ENCODE data around the gene SPATA17.
"Not testable (repeated sequence)": the region's sequence is repeated elsewhere in the genome, so short reads cannot be mapped to it uniquely, and the experiment has no call there.

Gene SPATA17

DNA sequence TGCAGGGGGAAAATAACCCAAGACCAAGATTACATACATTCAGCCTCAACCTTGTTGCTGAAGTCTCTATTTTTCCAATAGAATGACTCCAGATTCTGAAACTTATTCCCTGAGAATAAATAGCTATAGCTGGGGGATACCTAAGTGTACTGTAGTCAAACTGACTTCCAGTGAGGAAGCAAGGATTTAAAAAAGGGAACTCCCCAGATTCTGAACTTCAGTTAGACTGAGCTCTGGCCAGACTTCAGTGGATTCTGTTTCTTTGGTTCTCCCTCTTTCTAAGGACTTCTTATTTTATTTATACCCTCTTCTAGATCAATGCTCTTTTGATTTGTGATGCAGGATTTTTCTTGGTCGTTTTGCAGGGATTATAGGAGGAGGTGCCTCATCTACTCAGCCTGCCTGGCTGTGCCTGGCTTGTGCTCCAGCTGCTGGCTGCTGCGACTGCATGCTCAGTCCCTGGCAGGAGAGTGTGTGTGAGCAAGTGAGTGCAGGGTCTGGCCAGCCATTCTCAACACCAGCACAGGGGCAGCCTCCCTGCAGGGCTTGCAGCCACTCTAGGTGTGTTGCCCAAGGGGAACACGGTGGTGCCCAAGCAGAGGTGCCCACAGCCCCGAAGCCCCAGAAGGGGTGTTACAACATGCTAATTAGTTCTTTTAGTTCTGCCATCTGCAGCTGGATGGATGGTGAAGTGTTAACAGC, 43.0 kb downstream of the SPATA17 start:
- DNase-seq (ENCODE audit: low read depth in 2 of 2): no peak

DNA sequence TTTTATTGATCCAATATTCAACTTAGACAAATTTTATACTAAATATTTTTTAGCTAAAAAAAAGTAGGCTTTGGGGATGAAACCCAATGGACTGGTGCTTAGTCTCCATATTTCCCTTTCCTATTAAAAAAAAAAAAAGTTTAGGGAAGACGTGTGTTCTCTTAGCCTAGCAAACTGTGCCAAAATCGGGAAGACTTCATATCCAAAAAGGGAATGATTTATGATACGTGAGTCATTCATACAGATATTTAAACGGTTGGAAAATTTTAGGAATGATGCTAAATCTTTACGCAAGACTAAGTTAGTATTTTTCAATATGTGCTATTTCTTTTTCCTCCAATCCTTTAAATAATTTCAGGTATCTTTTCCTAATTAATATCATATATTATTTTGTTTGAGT, 50.7 kb downstream of the SPATA17 start:
- DNase-seq (ENCODE audit: low read depth in 2 of 2): no peak

DNA sequence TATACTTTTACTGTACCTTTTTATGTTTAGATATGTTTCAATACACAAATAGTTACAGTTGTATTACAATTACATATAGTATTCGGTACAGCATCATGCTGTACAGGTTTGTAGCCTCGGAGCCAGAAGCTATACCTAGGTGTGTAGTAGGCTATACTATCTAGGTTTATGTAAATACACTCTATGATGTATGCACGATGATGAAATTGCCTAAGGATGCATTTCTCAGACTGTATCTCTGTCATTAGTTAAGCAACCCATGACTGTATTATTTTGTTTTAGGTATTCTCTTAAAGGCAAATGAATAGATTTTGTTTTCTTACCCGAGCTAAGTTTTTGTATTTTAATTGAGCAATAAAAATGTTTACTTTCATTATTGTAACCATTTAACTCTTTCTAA, 56.4 kb downstream of the SPATA17 start:
- DNase-seq (ENCODE audit: low read depth in 2 of 2): no peak

DNA sequence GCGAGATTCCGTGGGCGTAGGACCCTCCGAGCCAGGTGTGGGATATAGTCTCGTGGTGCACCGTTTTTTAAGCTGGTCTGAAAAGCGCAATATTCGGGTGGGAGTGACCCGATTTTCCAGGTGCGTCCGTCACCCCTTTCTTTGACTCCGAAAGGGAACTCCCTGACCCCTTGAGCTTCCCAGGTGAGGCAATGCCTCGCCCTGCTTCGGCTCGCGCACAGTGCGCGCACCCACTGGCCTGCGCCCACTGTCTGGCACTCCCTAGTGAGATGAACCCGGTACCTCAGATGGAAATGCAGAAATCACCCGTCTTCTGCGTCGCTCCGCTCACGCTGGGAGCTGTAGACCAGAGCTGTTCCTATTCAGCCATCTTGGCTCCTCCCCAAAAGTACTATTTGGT, 65.0 kb downstream of the SPATA17 start:
- DNase-seq (ENCODE audit: low read depth in 2 of 2): not testable (repeated sequence)

DNA sequence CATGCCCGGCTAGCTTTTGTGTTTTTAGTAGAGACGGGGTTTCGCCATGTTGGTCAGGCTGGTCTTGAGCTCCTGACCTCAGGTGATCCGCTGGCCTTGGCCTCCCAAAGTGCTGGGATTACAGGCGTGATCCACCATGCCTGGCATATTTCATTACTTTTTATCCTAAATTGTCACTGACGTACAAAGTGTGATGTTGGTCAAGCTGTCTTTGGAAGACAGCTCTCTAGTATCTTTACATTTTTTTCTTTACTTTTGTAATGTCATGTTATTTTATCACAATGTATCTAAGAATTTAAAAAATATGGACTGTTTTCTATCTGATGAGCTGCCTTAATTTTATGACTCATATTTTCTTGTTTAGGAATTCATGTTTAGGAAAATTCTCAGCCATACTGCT, 72.2 kb downstream of the SPATA17 start:
- DNase-seq (ENCODE audit: low read depth in 2 of 2): no peak

DNA sequence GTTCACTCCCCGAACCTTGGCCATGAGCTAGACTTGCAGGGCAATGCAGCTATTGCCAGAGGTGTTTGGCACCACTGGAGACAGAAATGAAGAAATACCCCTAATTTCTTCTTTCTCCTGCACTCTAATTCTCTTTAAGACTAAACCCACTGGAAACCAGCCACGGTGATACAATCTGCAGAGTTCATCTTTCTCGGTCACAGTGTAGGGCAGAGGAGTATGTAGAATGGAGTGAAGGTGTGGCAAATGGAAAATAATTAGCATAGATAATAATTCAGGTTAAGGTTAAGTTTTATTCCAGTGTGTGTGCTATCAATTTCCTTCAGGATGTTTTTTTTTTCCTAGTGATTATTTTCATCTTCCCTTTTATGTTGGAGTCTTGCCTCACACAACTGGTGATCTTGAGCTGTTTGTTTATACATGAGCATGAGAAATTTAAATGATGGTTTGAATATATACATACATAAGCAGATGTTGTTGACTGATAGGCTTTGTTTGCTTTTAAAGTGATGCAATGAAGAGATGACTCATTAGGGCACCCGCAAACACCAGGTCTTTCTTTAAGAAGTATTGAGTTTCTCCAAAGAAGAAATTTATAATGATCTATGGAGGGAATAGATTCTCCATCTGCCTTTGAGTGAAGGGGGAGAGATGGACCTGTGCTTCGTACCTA, 81.9 kb downstream of the SPATA17 start:
- no peak for DNase-seq (ENCODE audit: low read depth in 2 of 2)

DNA sequence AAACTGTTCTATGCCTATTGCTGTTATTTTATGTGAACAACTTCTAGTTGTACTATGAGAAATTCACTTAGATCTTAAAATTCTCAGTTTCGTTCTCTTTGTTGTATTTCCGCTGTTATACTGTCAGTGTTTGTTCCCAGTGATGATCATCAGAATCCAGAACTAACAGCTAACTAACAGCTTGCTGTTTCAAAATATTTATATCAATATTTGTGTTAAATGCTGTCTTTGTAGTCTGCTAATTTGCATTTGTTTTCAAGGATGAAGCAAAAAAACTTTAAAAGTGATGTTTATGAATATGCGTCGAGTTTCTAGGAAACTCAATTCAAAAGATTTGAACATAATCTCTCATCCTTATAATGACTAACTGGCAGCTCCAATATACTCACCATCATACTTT, 84.5 kb downstream of the SPATA17 start:
- DNase-seq (ENCODE audit: low read depth in 2 of 2): no peak

DNA sequence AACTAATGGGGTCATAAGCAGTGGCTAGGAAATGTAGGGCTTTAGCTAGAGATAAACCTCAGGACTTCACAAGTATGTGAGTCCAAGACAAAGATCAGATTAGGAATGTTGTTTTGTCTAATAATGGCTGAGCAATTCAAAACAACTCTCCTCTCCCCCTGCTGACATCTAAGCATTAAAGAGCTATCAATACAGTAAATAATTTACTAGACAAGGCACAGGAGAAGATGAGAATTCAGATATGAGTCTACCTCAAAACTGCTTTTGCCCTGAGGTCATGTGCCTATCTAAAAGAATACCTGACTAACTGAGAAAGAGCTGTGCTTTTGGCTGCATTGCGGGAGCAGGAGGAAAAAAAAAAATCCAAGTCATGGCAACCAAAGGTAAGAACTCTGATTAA, 86.8 kb downstream of the SPATA17 start:
- no peak for DNase-seq (ENCODE audit: low read depth in 2 of 2)

DNA sequence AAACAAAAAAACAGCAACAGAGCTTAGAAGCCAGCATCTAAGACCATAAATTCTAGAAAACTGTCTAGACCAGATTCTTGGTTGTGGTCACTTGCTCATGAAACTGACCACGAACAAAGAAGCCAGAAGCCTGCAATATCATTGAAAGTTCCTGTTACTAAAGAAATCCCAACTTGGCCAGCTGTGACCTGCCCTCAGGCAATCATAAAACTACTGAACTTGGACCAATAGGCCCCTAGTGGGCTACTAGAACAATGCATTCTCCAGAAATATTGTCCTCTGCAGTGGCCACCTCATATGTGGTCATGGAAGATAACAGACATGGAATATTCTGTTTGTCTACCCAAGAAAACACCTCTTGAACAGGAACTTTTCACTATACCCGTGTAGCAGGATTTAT, 87.7 kb downstream of the SPATA17 start:
- no peak for DNase-seq (ENCODE audit: low read depth in 2 of 2)

DNA sequence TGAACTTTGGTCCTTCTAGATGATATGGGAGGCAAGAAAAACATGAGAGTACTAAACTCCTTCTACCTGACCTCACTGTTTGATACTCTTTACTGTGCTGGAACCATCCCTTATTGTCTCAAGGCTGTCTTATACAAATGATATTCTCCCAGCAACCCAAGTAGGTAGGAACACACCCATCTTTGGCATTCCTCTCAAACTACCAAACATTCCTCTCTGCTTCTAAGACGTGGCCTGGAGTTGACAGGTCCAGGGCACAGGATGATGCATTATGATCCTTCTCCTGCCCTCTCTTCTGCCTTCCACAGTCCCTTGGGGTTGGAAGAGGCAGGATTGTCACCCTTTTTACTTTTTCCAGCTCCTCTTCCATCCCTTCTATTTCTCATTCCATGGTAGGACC, 90.5 kb downstream of the SPATA17 start:
- DNase-seq (ENCODE audit: low read depth in 2 of 2): no peak

DNA sequence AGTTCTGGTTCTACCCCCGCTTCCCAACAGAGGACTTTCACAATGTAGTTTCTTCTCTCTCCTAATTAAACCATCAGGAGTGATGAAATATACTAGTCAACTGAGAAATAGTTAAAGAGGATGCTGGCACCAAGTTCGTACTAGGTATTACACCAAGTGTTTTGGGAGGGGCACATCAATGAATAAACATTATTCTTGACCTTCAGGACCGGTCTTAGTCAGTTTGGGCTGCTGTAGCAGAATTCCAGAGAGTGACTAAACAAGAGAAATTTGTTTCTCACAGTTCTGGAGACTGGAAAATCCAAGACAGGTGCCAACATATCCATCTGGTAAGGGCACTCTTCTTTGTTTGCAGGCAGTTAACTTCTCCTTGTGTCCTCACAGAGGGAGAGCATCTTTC, 103.8 kb downstream of the SPATA17 start:
- DNase-seq (ENCODE audit: low read depth in 2 of 2): no peak

DNA sequence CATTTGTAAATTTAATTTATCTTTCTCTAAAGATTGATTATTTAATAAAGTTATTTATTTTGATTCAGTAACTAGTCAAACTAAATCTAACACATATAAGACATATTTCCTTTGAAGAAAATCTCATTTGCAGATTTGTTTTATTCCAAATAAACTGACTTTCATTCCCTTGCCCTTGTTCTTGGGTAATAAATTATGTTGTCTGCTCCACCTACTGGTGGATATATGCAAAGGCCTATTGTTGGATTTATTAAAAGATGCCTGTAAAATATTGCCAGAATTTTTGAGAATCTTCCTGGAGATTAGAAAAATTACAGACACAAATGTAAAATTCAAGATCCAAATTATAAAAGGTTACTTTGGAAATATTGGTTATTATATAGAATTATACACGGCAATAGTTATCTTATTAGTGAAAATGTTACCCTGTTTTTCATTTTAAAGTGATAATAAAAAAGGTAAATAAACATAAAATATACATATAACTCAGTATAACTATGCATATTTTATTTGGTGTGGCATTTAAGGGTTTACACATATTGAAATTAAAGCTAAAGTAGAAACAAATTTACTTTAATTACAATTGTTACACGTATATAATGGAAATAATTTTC, 116.1 kb downstream of the SPATA17 start:
- no peak for DNase-seq (ENCODE audit: low read depth in 2 of 2)

DNA sequence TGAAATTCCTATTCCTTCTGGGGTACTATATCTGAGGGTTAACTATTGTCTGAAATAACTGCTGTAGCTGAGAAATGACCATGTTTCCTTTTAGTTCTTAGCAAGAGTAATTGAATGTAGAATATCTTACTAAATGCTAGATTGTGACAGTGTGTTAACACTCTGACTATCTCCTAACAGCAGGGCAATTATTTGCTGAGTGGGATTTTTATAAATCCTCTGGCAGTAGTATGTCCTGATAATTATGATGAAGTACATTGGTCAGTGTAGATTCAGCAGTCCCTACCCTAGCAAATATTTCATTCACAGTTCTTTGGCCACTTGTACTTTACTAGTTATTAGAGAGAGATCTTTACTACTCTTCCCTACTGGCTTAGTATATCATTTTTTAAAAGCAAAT, 138.6 kb downstream of the SPATA17 start:
- DNase-seq (ENCODE audit: low read depth in 2 of 2): no peak

DNA sequence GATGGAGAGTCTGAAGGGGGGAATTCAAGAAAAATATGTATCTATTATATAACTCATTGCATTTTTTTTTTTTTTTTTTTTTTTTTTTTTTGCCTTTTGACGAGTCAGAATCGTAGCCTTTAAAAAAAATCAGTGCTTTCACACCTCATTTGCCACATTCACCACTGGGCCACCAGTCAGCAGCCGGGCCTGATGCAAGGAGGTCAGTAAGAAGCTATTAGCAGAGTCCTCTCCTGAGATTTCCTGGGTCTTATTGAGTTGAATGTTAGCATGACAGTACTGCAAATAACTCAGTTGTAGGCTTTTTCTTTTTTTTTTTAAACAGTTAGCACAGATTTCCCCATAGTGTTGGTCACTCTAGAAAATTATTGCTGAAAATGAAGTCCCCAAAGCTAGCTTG, 139.8 kb downstream of the SPATA17 start:
- no peak for DNase-seq (ENCODE audit: low read depth in 2 of 2)

DNA sequence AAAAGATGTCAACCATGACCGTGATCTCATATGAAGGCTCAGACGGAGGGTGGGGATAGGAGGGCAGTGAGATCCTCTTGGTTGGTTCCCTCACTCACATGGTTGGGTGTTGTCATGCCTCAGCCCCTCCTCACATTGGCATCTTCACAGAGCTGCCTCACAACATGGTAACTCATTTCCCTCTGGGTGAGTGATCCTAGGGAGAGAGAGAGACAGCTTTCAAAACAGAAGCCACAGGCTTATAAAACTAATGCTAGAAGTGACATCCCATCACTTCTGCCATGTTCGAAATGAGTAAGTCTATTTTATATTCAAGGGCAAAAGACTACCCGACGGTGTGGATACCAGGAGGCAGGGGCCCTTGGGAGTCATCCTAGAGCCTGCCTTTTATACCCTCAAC, 145.5 kb downstream of the SPATA17 start:
- no peak for DNase-seq (ENCODE audit: low read depth in 2 of 2)

DNA sequence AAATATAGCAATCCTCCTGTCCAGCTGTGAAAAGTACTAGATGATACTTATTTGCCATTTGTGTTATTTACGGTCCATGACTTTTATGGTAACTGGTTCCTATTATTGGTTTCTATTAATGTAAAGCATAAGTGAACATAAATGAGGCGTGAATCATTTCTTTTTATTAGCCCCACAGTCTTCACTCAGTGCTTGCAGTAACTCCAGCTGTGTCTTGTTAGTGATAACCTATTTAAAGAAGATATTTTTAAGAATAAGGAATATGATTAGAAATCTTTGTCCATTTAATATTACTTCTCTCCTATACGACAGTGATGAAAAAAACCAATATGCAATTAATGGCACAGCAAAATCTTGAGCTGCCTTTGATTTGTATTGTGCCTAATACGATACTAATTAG, 149.9 kb downstream of the SPATA17 start:
- DNase-seq (ENCODE audit: low read depth in 2 of 2): no peak

DNA sequence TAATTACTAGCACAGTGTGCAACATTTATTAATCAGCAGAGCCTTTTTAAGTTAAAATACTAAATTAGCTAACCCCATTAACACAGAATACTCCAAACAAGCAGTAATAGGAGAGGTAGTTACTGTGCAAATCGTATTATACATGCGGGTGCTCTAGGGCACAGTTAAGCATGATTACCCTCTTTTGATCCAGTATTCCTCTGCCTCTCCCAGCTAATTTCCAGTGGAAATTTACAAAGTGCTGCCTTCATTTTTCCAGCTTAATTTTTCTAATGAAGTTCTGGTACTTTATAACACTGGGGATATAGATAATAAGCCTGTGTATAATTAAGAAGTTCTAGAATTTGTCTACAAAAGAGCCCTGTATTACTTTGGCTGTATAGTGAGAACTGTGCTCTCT, 159.9 kb downstream of the SPATA17 start:
- DNase-seq (ENCODE audit: low read depth in 2 of 2): no peak

DNA sequence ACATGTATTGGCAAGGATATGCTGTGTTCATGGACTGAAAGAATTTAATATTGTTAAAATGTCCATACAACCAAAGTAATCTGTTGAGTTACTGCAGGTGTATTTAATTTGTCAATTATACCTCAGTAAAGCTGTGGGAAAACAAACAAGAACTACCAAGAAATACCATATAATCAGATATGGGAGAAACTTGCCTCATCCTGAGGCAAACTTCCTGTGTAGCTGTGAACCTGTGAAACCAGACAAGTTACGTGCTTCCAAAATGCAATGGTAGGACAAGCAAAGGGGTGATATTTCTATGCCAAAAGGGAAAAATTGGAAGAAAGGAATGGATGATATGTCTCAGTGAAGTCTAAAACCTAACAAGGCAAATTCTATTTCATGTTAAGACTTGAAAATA, 174.6 kb downstream of the SPATA17 start:
- no peak for DNase-seq (ENCODE audit: low read depth in 2 of 2)

DNA sequence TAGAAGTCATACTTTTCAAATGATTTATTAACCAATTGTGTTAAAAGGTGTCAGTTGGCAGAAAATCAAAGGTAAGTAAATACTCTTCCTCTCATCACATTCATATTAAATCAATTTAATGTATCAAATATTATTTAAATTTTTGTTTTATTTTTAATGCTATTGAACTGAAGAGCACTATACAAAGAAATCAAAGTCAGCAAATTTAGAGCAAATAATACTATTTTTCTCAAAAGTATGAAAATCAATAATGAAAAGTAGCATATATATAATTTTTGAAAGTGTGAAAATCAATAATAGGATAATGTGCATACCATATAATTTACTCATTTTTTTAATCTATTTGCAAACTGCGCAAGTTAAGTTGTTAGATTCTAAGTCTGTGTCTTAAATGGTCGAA, 181.0 kb downstream of the SPATA17 start:
- no peak for DNase-seq (ENCODE audit: low read depth in 2 of 2)

DNA sequence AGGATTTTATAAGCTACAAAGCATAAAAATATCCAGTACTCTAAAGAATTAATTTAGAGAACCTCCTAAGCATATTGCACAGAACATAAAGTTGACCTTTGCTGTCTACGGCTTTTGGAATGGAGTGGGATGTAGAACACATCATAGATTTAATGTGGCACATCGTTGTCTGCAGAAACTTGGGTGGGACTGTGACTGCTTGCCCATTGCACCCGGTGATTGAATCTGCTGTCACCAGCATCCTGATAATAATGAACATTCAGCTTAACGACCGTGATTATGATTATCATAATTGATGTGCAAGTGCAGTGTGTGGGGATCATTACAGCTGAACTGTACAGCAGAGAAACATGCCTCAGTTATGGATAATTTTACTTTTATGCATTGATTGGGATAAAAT, 181.9 kb downstream of the SPATA17 start:
- DNase-seq (ENCODE audit: low read depth in 2 of 2): no peak

DNA sequence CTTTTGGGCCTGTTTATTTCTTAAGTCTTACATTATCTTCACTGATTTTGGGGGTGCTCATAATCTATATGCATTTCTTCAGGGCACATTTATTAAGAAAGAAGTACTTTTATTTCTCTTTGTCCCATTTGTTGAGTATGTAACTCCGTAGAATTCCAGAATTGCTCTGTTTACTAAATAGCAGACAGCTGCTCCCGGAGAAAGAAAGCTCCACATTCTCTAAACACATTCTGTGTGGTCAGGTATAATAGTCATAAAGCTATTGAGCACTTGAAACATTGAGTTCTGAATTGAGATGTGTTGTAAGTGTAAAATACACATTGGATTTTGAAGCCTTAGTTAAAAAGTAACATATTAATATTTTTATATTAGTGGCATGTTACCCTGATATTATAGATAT, 206.5 kb downstream of the SPATA17 start:
- DNase-seq (ENCODE audit: low read depth in 2 of 2): no peak

DNA sequence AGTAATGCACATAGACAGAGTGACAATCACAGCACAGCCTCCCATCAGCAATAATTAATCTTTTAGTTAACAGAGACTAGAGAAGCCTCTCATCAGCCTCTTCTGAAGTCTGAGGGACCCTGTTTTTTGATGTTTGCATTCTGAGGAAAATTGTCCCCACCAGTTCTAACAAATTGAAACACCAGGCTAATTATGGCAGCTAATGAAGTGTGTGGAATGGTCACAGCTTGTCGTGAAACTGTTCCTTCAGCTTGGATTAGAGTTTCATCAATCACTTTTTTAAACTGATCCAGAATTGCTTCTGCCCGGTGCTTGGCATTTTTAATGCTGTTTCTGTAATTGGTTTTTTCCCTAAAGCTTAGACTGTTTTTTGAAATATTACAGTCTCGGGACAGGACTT, 208.0 kb downstream of the SPATA17 start:
- DNase-seq (ENCODE audit: low read depth in 2 of 2): no peak

DNA sequence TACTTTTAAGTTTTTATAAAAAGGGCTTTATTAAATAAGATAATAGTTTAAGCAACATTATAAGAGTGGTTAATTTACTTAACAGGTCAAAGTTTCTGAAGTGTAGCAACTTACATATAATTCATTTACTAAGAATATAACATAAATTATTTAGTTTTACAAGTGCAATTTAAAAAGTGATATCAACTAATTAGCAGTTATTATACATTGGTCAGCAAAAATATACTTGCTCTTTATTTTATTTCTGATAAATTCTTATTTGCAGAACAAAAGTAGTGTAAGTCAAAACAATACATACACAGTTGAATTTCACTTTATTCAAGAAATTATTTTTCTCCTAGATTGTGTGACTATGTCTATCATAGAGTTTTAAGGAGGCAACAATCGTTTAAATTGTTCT, 215.6 kb downstream of the SPATA17 start:
- DNase-seq (ENCODE audit: low read depth in 2 of 2): no peak

Measured in stimulated activated CD8-positive, alpha-beta memory T cell treated with anti-CD3 and anti-CD28 coated beads, Interleukin-2, amount 100 ng/mL, for 48 hours (primary cell).